UCSD-AML1 (cell line): ENCODE data around the gene HLA-DPB1.
A peak's percentile ranks its signal among the peaks of the same experiment; 100 is the strongest.

Experiments used
- DNase-seq: peaks from one replicate; lab custom pipeline; 2025; ENCODE audit not compliant: unreplicated experiment; lab: John Stamatoyannopoulos, UW

HLA-DPB1 gene

GRCh38 chr6:33070909-33071308, 4.9 kb upstream of the HLA-DPB1 start:
- no peak for DNase-seq

DNA sequence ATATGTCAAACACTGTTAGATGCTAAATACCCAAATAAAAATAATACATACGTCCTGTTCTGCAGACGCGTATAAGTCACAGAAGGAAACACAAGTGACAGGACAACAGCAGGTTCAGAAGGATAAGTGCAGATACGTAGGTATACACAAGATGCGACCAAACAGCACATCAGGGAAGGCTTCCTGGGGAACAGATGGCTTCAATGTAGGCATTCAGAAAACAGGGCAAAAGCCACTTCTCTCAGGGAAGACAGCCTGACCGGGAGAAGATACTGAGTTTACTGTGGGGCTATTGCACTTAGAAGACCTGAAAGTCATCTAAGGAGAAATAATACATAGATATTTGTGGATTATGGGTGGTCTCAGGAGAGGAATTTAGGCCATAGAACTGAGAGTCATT, 4.2 kb upstream of the HLA-DPB1 start:
- DNase-seq = no peak

DNA sequence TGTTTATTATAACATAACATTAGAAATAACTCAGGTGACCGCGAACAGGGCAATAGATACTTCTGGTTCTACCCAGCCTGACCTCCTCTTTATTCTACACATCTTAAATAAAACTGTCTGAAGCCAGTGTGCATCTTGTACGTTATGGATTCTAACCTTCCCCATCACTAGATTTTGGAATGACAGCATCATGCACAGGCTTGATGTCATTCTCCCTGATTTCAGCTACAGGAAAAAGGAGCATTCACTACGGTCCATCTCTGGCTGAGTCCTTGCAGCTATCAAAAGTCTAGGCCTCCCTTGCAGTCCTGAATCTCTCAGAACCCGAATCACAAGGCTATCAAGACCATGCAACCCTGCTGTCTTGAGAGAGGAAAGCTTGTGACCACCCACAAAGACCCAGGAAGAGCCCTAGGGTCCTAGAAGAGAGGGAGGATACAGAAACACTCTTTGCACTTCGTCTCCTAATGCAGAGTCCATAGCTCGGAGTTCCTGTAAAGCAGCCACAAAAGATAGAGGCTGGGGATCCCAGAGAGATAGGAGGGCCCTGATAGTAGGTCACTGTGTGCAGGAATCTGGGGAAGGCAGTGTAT, 3.2 kb upstream of the HLA-DPB1 start:
- no peak for DNase-seq

DNA sequence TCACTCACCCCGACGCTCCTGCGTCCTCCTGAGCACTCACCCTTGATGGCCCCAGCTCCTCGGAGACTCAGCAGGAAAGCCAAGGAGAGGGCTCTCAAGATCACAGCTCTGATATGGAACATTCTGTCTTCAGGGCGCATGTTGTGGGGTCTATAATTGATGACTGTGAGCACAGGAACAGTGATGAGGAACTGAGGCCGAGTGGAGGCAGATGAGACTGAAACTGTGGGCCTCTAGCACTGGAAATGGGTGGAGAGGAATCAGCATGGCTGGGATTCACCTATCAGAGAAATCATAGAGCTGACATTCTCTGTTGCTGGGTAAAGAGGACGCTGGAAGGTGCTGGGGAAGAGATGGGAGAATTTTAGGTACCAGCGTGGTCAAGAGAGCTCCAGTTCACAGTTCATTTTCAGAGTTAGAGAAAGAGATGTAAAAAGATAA, 2.3 kb upstream of the HLA-DPB1 start, which contains the start of gene HLA-DPA1:
Gene HLA-DPA1, minus strand, starts transcription at position 219 of the 441 bp plus-strand sequence.
- DNase-seq = no peak

GRCh38 chr6:33075208-33075567, 602 bp upstream of the HLA-DPB1 start:
- no peak for DNase-seq

GRCh38 chr6:33076406-33076934, 680 bp downstream of the HLA-DPB1 start:
- no peak for DNase-seq

DNA sequence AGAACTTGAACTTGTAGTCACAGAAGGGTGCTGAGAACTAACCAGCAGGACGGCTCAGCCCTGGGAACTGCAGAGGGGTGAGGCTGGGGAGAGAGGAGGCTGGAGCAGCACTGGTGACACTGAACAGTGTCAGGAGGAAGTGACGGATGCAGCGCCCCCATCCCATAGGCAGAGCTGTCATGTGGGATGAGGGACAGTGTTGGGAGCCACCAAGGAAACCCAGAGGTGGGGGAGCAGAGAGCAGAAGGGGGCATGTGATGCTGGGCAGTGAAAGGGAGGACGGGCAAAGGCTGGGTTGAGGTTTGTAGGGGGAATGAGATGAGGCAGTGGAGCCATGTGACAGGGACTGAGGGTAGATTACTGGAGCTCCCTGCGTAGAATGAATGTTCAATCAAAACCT, 2.1 kb downstream of the HLA-DPB1 start:
- DNase-seq = no peak

GRCh38 chr6:33078442-33078841, 2.7 kb downstream of the HLA-DPB1 start:
- no peak for DNase-seq

DNA sequence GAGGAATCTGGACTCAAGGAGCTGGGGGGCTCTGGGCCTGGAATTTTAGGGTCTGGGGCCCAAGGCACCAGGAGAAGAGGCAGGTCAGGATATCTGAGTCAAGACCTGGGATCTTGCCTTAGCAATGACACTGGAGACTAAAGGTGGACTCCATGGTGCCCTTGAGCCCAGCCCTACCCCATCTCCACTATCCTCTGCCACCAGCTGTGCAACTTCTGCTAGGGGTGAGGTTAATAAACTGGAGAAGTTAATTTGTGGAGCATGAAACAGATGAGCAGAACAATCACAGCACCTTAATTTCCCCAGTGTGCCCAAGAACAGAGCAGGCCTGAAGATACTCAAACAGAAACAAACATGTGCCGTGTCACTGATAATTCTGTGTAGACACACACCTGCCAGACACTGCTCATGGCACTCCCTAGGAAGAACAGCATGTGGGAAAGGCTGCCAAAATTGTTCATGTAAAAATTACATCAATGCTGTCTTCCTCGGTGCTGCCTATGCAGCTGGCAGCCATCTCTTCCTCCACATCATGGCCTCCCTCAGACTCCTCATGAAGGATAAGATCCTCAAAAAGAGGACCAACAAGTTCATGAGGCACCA, 3.2 kb downstream of the HLA-DPB1 start:
- no peak for DNase-seq

DNA sequence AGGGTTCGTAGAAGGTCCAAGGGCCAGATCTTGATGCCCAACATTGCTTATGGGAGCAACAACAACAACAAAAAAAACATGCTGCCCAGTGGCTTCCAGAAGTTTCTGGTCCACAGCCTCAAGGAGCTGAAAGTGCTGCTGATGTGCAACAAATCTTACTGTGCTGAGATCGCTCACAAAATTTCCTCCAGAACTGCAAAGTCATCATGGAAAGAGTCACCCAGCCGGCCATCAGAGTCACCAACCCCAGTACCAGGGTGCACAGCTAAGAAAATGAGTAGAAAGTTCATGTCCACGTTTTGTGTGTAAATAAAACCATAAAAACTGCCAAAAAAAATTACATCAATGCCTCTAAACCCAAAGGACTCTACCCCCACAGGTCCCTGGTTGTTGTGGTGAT, 3.8 kb downstream of the HLA-DPB1 start:
- no peak for DNase-seq

GRCh38 chr6:33080127-33081089, 4.6 kb downstream of the HLA-DPB1 start:
- no peak for DNase-seq

GRCh38 chr6:33081098-33081824, 5.5 kb downstream of the HLA-DPB1 start:
- DNase-seq = no peak

DNA sequence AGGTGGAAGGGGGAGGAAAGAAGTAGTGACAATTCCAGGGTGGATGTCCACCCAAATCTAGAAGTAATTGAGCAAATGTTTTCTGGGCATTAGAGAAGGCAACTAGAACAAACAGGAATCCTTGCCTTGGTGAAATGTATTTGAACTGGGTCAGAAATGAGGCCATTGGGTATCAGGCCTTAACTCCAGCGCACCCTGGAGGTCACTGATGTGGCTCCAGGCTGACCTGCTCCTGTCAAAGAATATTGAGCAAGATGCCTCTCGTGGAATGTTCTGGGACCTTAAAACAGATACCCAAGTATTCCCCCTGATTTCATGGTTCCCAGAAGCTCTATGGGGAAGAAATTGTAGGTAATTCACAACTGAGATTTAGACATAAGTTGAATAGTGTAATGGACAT, 6.9 kb downstream of the HLA-DPB1 start:
- DNase-seq = peak; percentile 61

- DNase-seq = no peak
Observed at GRCh38 chr6:33085627-33086026, 9.8 kb downstream of the HLA-DPB1 start.

GRCh38 chr6:33088258-33088930, 12.6 kb downstream of the HLA-DPB1 start:
- no peak for DNase-seq

DNA sequence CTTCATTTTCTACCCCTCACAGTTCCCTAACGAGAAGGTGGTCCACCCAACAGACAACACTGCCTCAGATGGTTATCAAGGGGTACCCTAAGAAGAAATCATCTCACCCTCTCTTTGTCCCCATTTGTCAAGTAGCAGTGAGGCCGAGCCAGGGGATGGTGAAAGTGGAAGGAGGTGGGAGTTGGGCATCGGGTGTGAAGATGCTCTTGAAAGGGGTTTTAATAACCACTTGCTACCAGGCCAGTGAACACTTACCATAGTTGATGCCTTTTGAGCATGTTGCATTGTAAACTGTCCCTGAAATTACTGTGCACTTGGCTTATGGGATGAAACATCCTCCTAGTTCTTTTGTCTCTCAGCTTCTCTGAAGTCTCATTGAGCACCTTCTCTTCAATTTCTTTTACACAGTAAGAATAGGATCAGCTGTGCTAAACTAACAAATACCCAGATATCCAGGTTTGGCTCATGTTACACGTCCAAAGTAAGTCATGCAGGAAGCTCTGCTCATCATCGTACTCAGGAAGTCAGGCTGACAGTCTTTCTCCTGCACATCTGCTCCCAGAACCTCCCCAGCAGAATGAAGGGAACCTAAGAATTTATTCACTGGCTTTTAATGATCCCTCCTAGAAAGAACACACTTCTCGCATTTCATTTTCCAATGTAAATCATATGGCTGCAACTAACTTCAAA, 13.3 kb downstream of the HLA-DPB1 start:
- DNase-seq = no peak

DNA sequence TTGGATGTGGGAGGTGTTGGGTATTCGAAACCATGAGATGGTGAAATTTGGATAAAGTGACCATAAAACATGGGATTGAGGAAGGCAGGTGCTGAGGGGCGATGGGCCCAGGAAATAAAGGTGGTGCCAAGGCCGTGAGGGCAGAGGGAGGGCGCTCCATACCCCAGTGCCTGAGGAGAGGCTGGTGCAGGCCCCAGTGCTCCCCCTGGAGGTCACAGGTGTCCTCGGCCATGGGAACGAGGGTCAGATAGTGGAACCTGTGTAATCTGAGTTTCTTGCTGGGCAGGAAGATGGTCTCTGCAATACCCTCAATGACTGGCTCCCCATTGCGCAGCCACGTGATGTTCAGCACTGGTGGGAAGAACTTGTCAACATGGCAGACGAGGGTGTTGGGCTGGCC, 16.2 kb downstream of the HLA-DPB1 start:
- DNase-seq = peak; percentile 39

DNA sequence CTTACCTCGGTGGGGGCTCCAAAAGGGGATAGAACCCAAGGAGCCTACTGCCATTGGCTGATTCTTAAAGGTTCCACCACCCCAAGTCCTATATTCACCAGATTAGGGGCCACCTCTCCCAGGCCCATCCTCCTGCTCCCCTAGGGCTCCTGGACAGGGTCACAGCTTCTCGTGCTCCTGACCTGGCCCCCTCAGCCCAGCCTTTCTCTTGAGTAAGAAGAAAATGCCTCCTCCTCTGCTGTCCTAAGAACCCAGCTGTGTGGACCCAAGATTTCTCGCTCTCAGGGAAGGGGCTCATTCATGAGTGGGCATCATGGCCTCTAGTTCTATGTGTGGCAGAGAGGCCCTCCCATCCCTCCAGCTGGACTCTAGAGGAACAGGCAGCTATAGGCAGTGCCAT, 16.6 kb downstream of the HLA-DPB1 start:
- DNase-seq = no peak

- DNase-seq = no peak
Observed at GRCh38 chr6:33093855-33094254, 18.1 kb downstream of the HLA-DPB1 start.

- DNase-seq = no peak
Observed at GRCh38 chr6:33095681-33096080, 19.9 kb downstream of the HLA-DPB1 start.
